GM23338 (cell line): ENCODE data around the gene TRPM1. TPM values are rescaled to one million over a fixed set of nuclear protein-coding genes. Genes with fewer than 3 reads are reported as not detected.

Experiments
- ATAC-seq: fragments of 200-7000 bp; cut with Tn5 transposase; 3 replicates; pipeline ENCODE4 v1.9.1; 2020
- DNase-seq: peaks from one replicate; pipeline ENCODE4 v3.0.0-alpha.2; 2015; ENCODE audit warnings: low spot score
- H2AFZ ChIP-seq: fragments of 200-600 bp; sonication (generic); 2 replicates; pipeline ENCODE4 v1.8.0; 2016; ENCODE audit warnings: antibody characterized with exemption, mild to moderate bottlenecking, moderate library complexity
- H3F3A ChIP-seq: fragments of 200-600 bp; sonication (generic); replicated peaks from 2 replicates; pipeline ENCODE4 v1.8.0; 2017; ENCODE audit warnings: antibody characterized with exemption, mixed run types, low read depth
- H3K27ac ChIP-seq: fragments of 200-600 bp; sonication (generic); 2 replicates; pipeline ENCODE4 v1.6.1; 2016; ENCODE audit warnings: low read depth
- H3K27me3 ChIP-seq: fragments of 200-600 bp; sonication (generic); 2 replicates; pipeline ENCODE4 v1.8.0; 2016; ENCODE audit warnings: mild to moderate bottlenecking, mixed run types, moderate library complexity; ENCODE audit not compliant: insufficient read depth
- H3K36me3 ChIP-seq: fragments of 200-600 bp; sonication (generic); 2 replicates; pipeline ENCODE4 v1.8.0; 2016; ENCODE audit warnings: mild to moderate bottlenecking; ENCODE audit not compliant: insufficient read depth
- H3K4me1 ChIP-seq: fragments of 200-600 bp; sonication (generic); 2 replicates; pipeline ENCODE4 v1.8.0; 2016; ENCODE audit warnings: mild to moderate bottlenecking, moderate library complexity; ENCODE audit not compliant: insufficient read depth
- H3K4me2 ChIP-seq: fragments of 200-600 bp; sonication (generic); 2 replicates; pipeline ENCODE4 v1.7.1; 2017; ENCODE audit warnings: mixed run types
- H3K4me3 ChIP-seq: fragments of 200-600 bp; sonication (generic); 2 replicates; pipeline ENCODE4 v1.6.1; 2016; ENCODE audit warnings: mixed run types
- H3K79me2 ChIP-seq: fragments of 200-600 bp; sonication (generic); replicated peaks from 2 replicates; pipeline ENCODE4 v1.8.0; 2017; ENCODE audit warnings: mild to moderate bottlenecking; ENCODE audit not compliant: insufficient read depth
- H3K9me2 ChIP-seq: fragments of 200-600 bp; sonication (generic); 2 replicates; pipeline ENCODE4 v1.8.0; 2017; ENCODE audit not compliant: insufficient read depth
- H4K20me1 ChIP-seq: fragments of 200-600 bp; sonication (generic); replicated peaks from 2 replicates; pipeline ENCODE4 v1.8.0; 2017; ENCODE audit warnings: mild to moderate bottlenecking; ENCODE audit not compliant: insufficient read depth
- H3K27ac Mint-ChIP-seq: 2 replicates; pipeline ENCODE4 v1.8.0; 2020; ENCODE audit warnings: inconsistent platforms, mild to moderate bottlenecking, moderate library complexity, mixed read lengths
- H3K27me3 Mint-ChIP-seq: 3 replicates; pipeline ENCODE4 v1.8.0; 2022; ENCODE audit warnings: low read depth, mild to moderate bottlenecking, moderate library complexity, mixed read lengths, inconsistent platforms; ENCODE audit not compliant: insufficient read depth, poor library complexity
- H3K36me3 Mint-ChIP-seq: 3 replicates; pipeline ENCODE4 v1.8.0; 2021; ENCODE audit warnings: low read depth, mild to moderate bottlenecking, inconsistent platforms, moderate library complexity, mixed read lengths
- H3K4me1 Mint-ChIP-seq: 3 replicates; pipeline ENCODE4 v1.8.0; 2020; ENCODE audit warnings: mild to moderate bottlenecking, inconsistent platforms, mixed read lengths
- H3K4me3 Mint-ChIP-seq: 3 replicates; pipeline ENCODE4 v1.8.0; 2021; ENCODE audit warnings: moderate library complexity, mild to moderate bottlenecking, inconsistent platforms, mixed read lengths
- H3K9me3 Mint-ChIP-seq: 3 replicates; pipeline ENCODE4 v1.8.0; 2020; ENCODE audit warnings: moderate library complexity, mild to moderate bottlenecking, inconsistent platforms, mixed read lengths
- CREB1 ChIP-seq: fragments of 250-450 bp; sonication (Bioruptor Pico); IDR thresholded peaks from 2 replicates; pipeline ENCODE4 v1.5.0; 2020; ENCODE audit warnings: low read depth, mild to moderate bottlenecking, moderate library complexity
- CTCF ChIP-seq, 2 experiments: fragments of 200-600 bp in 1 of 2; sonication (generic) in 1 of 2; conservative IDR thresholded peaks; 2 replicates each; pipeline versions ENCODE4 v1.5.1 to v1.6.1; 2016 to 2017; ENCODE audit warnings: antibody characterized with exemption in 2 of 2, low read depth in 2 of 2, mild to moderate bottlenecking in 2 of 2, moderate library complexity in 1 of 2
- ETS1 ChIP-seq: IDR thresholded peaks from 2 replicates; pipeline ENCODE4 v1.6.1; 2016; ENCODE audit warnings: antibody characterized with exemption
- EZH2 ChIP-seq: fragments of 200-600 bp; sonication (generic); IDR thresholded peaks from one replicate; pipeline ENCODE4 v1.8.0; 2017; ENCODE audit warnings: antibody characterized with exemption, mild to moderate bottlenecking, low read depth; ENCODE audit not compliant: unreplicated experiment
- EZH2phosphoT487 ChIP-seq: fragments of 200-600 bp; sonication (generic); IDR thresholded peaks from one replicate; pipeline ENCODE4 v1.8.1; 2018; ENCODE audit warnings: antibody characterized with exemption; ENCODE audit not compliant: unreplicated experiment
- JUNB ChIP-seq: IDR thresholded peaks from one replicate; pipeline ENCODE4 v1.6.1; 2016; ENCODE audit warnings: antibody characterized with exemption; ENCODE audit not compliant: unreplicated experiment
- NANOG ChIP-seq: IDR thresholded peaks from 2 replicates; pipeline ENCODE4 v1.6.1; 2016; ENCODE audit warnings: antibody characterized with exemption, borderline replicate concordance
- POLR2AphosphoS5 ChIP-seq: IDR thresholded peaks from 2 replicates; pipeline ENCODE4 v1.6.1; 2016; ENCODE audit warnings: antibody characterized with exemption, low read depth
- REST ChIP-seq: IDR thresholded peaks from one replicate; pipeline ENCODE4 v1.6.1; 2018; ENCODE audit warnings: antibody characterized with exemption; ENCODE audit not compliant: unreplicated experiment
- STAT1 ChIP-seq: IDR thresholded peaks from one replicate; pipeline ENCODE4 v1.6.1; 2016; ENCODE audit warnings: antibody characterized with exemption; ENCODE audit not compliant: unreplicated experiment
- ZNF114 ChIP-seq: fragments of 250-450 bp; sonication (Bioruptor Pico); IDR thresholded peaks from 2 replicates; pipeline ENCODE4 v1.5.0; 2020; ENCODE audit warnings: mild to moderate bottlenecking, moderate library complexity
- ZNF331 ChIP-seq: fragments of 250-450 bp; sonication (Bioruptor Pico); IDR thresholded peaks from 2 replicates; pipeline ENCODE4 v1.5.0; 2020; ENCODE audit warnings: low read depth, mild to moderate bottlenecking, moderate library complexity
- ZNF462 ChIP-seq: fragments of 250-450 bp; sonication (Bioruptor Pico); IDR thresholded peaks from 2 replicates; pipeline ENCODE4 v1.5.0; 2020; ENCODE audit warnings: mild to moderate bottlenecking, moderate library complexity
- polyA plus RNA-seq: library from polyadenylated mRNA; unstranded; fragments of >200 nt; fragmentation: Nextera tagmentation; extraction: Ambion mirVana; gene quantifications from 2 replicates; pipeline ENCODE4 v1.2.1, GENCODE V29; 2016
- total RNA-seq: library from RNA; depleted of rRNA; stranded (reverse); fragments of >200 nt; shearing (Covaris generic); gene quantifications from 2 replicates; pipeline ENCODE4 v1.2.3, GENCODE V29; 2014

The TRPM1 gene
- total and polyA plus RNA-seq, 2 experiments from 2014 or later, result 0.19 TPM; not detected in 1

- ATAC-seq, result no peak
- no peaks in the 10 kb centered on the region for H3K36me3 ChIP-seq
- H4K20me1 ChIP-seq, result no peaks in the 10 kb centered on the region
- H3K27me3 ChIP-seq, result no peaks in the 10 kb centered on the region
- H3F3A ChIP-seq, result no peaks in the 10 kb centered on the region
- no peak for TF ChIP-seq ZNF462
- TF ChIP-seq REST, result no peak
- no peak for TF ChIP-seq EZH2phosphoT487
- no peak for TF ChIP-seq ETS1
- TF ChIP-seq CTCF (conservative IDR thresholded peaks at IDR 0.05; ENCODE audit: low read depth in 2 of 2), result no peak
- TF ChIP-seq ZNF114, result no peak
- TF ChIP-seq JUNB, result no peak
- TF ChIP-seq POLR2AphosphoS5, result no peak
- TF ChIP-seq NANOG, result no peak
- no peak for TF ChIP-seq CREB1 (CRISPR knock-in tag)
- no peak for TF ChIP-seq EZH2
- no peak for TF ChIP-seq ZNF331 (CRISPR knock-in tag)
- no peak for TF ChIP-seq STAT1
- no peak for DNase-seq
- Mint-ChIP-seq H3K27ac (no peak overlapping the region), H3K4me3 (no peak overlapping the region), H3K36me3 (no peaks in the 10 kb centered on the region), H3K27me3 (no peaks in the 10 kb centered on the region), H3K4me1 (peaks cover 20% of the 10 kb centered on the region), H3K9me3 (no peaks in the 10 kb centered on the region)
- no peaks in the 10 kb centered on the region for H3K79me2 ChIP-seq
- H3K4me1 ChIP-seq, result peaks cover 10% of the 10 kb centered on the region; the same call in 1 of the 2 replicates
- H3K27ac ChIP-seq, result no peak overlapping the region
- H2AFZ ChIP-seq, result no peak overlapping the region
- H3K4me2 ChIP-seq, result no peak overlapping the region
- H3K9me2 ChIP-seq, result no peaks in the 10 kb centered on the region; the same call in 1 of the 2 replicates
- no peak overlapping the region for H3K4me3 ChIP-seq
These were observed 84.2 kb downstream of the TRPM1 start for GRCh38 chr15:31017311-31017710.
